Nephron progenitor cell (in vitro differentiated cells): ENCODE results near the gene TNFRSF21.

Experiments used
- DNase-seq: peaks from one replicate; pipeline ENCODE4 v3.0.0; 2021
- H3K27ac Mint-ChIP-seq: 2 replicates; pipeline ENCODE4 v1.8.0; 2021; ENCODE audit warnings: mild to moderate bottlenecking, moderate library complexity, mixed read lengths
- H3K27me3 Mint-ChIP-seq: 2 replicates; pipeline ENCODE4 v1.8.0; 2021; ENCODE audit warnings: mild to moderate bottlenecking, low read depth, mixed read lengths; ENCODE audit not compliant: poor library complexity
- H3K36me3 Mint-ChIP-seq: 2 replicates; pipeline ENCODE4 v1.8.0; 2021; ENCODE audit warnings: low read depth, mixed read lengths
- H3K4me1 Mint-ChIP-seq: 2 replicates; pipeline ENCODE4 v1.8.0; 2021; ENCODE audit warnings: mixed read lengths
- H3K4me3 Mint-ChIP-seq: 2 replicates; pipeline ENCODE4 v1.8.0; 2021; ENCODE audit warnings: mild to moderate bottlenecking, moderate library complexity, mixed read lengths
- H3K9me3 Mint-ChIP-seq: 2 replicates; pipeline ENCODE4 v1.8.0; 2021; ENCODE audit warnings: mild to moderate bottlenecking, moderate library complexity, mixed read lengths
- TF ChIP-seq, protein P1 (sequence below): fragments of 200-600 bp; sonication (generic); IDR thresholded peaks from 2 replicates; pipeline ENCODE4 v1.5.0; 2021; ENCODE audit warnings: antibody characterized with exemption

The TNFRSF21 gene

DNA sequence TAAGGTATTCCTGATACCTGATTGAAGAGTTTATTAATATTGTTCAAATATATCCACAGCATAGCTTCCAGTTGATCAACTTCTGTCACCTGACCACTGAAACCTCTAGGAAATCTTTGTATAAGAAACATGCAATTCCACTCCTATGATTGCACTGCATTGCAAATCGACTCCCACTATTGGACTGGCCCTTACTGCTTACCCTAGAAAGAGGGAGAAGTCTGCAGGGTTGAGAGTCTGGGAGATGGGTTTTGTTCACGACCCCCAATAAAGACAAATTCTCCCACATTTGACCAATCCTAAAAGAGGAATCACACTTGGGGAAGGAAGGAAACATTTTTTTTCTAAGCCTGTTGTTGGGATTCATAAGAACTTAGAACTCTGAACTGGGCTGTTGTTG lies 43.7 kb downstream of the TNFRSF21 start:
- Mint-ChIP-seq H3K27ac (no peak overlapping the region), H3K4me1 (peaks cover 15% of the 10 kb centered on the region), H3K9me3 (peaks cover 14% of the 10 kb centered on the region), H3K36me3 (peaks cover 54% of the 10 kb centered on the region), H3K27me3 (no peaks in the 10 kb centered on the region), H3K4me3 (no peak overlapping the region)
- TF ChIP-seq, protein P1, sequence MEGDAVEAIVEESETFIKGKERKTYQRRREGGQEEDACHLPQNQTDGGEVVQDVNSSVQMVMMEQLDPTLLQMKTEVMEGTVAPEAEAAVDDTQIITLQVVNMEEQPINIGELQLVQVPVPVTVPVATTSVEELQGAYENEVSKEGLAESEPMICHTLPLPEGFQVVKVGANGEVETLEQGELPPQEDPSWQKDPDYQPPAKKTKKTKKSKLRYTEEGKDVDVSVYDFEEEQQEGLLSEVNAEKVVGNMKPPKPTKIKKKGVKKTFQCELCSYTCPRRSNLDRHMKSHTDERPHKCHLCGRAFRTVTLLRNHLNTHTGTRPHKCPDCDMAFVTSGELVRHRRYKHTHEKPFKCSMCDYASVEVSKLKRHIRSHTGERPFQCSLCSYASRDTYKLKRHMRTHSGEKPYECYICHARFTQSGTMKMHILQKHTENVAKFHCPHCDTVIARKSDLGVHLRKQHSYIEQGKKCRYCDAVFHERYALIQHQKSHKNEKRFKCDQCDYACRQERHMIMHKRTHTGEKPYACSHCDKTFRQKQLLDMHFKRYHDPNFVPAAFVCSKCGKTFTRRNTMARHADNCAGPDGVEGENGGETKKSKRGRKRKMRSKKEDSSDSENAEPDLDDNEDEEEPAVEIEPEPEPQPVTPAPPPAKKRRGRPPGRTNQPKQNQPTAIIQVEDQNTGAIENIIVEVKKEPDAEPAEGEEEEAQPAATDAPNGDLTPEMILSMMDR, result no peak
- DNase-seq, result no peak

DNA sequence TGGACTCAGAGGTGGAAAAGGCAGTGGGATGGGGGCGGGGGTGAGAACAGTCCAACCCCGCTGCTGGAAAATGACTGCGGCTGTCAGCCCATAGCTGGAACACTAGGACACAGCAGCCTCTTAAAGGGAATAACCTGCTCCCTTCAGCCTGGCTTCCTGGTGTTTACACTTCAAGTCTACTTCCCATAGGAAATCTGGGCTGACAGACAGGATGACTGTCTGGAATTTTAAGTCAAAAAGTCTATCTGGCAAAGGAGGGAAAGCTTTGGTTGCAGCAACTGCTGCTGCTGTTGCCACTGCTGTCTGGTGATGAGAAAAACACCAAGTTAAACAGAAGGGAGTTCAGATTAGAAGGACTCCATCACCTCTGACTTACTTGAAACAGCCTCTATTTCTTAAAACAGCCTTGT lies 44.9 kb downstream of the TNFRSF21 start:
- no peak for DNase-seq
- peaks cover 2% of the 10 kb centered on the region for H3K9me3 Mint-ChIP-seq
- peaks cover 45% of the 10 kb centered on the region for H3K36me3 Mint-ChIP-seq
- peak overlapping the region; percentile 29 for H3K27ac Mint-ChIP-seq
- H3K4me1 Mint-ChIP-seq, result peaks cover 19% of the 10 kb centered on the region
- H3K27me3 Mint-ChIP-seq, result no peaks in the 10 kb centered on the region
- TF ChIP-seq, protein P1, result no peak
- H3K4me3 Mint-ChIP-seq, result no peak overlapping the region

DNA sequence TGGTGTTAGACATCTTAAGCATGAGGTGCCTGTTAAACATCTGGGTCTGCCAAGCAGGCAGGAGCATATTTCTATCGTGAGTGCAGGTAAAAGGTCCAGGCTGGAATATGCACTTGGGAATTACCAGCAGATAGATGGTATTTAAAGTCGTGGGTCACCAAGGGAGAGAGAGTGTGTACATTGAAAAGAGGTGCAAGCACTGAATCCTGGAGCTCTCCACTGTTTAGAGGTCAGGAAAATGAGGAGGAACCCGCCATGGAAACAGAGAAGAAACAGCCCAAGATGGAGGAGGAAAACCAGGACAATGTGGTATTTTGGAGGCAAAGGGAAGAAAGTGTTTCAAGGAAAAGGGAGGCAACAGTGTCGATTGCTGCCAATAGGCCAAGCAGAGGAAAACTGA lies 46.4 kb downstream of the TNFRSF21 start:
- H3K36me3 Mint-ChIP-seq, result peaks cover 38% of the 10 kb centered on the region
- no peak for DNase-seq
- no peaks in the 10 kb centered on the region for H3K27me3 Mint-ChIP-seq
- H3K4me3 Mint-ChIP-seq, result no peak overlapping the region
- H3K27ac Mint-ChIP-seq, result peak overlapping the region; percentile 2
- H3K9me3 Mint-ChIP-seq, result no peaks in the 10 kb centered on the region
- H3K4me1 Mint-ChIP-seq, result peaks cover 23% of the 10 kb centered on the region
- TF ChIP-seq, protein P1, result no peak

DNA sequence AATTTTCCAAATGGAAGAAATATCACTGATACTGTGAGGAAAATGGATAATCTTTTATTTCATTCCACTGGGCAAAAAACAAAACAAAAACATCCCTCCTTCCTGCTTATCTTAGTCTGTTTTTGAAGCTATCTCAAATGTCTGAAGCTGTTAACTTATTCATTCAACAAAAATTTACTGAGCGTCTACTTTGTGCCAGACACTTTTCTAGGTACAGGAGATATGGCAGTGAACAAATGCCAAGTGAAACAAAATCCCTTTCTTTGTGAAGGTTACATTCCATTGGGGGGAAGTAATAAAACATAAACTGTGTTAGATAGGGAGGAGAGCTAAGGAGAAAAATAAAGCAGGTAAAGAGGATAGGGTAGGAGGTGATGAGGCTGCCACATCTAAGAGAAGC lies 47.5 kb downstream of the TNFRSF21 start:
- Mint-ChIP-seq H3K27me3 (no peaks in the 10 kb centered on the region), H3K4me1 (peaks cover 27% of the 10 kb centered on the region), H3K27ac (no peak overlapping the region), H3K36me3 (peaks cover 35% of the 10 kb centered on the region), H3K9me3 (no peaks in the 10 kb centered on the region), H3K4me3 (no peak overlapping the region)
- DNase-seq, result no peak
- TF ChIP-seq, protein P1, result no peak

DNA sequence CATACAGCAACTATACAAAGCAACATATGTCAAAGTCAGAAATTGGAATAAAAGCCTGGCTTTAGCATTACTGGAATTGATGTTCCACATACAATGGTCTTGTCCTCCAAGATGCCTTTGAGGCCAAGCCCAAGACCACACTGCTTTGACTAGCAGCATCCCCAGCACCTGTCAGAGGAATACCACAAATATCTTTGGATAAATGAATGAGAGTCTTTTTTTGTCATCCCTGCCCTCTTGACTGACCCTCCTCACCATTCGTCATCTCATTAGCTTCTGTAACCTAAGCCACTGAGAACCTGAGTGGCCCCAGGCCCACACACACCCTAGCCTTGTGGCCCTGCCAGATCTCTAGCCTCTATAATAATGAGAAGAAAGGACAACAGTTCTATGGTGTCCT lies 48.5 kb downstream of the TNFRSF21 start:
- no peak for DNase-seq
- H3K27me3 Mint-ChIP-seq, result no peaks in the 10 kb centered on the region
- no peaks in the 10 kb centered on the region for H3K9me3 Mint-ChIP-seq
- TF ChIP-seq, protein P1, result no peak
- H3K36me3 Mint-ChIP-seq, result peaks cover 36% of the 10 kb centered on the region
- H3K4me3 Mint-ChIP-seq, result no peak overlapping the region
- peak overlapping the region; percentile 47 for H3K27ac Mint-ChIP-seq
- peaks cover 29% of the 10 kb centered on the region for H3K4me1 Mint-ChIP-seq

DNA sequence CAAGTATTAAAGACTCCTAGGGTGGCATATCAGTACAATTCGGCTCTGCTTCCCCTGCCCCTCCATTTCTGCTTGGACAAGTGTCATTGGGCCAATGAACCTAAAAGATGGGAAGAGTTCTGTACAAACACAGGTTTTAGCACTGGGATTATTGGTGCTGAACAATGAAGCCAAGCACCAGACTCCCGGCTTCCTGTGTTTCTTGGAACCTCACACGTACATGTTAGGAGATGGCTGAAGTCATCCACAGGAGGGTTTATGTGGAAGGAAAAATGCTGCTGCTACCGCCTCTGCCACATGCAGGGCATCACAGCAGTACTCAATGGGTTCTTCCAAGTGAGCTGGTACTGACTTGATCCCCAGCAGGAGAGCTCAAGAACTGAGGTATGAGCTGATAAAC lies 49.7 kb downstream of the TNFRSF21 start:
- TF ChIP-seq, protein P1, result no peak
- Mint-ChIP-seq H3K9me3 (no peaks in the 10 kb centered on the region), H3K4me1 (peaks cover 24% of the 10 kb centered on the region), H3K27me3 (no peaks in the 10 kb centered on the region), H3K27ac (no peak overlapping the region), H3K36me3 (peaks cover 36% of the 10 kb centered on the region), H3K4me3 (no peak overlapping the region)
- DNase-seq, result no peak
